ENCODE measurements around the gene BNIPL. TPM values are rescaled to one million over a fixed set of nuclear protein-coding genes. Genes with fewer than 3 reads are reported as not detected.

BNIPL gene
- total RNA-seq, 4 donors from 2014 or later, result 0.13 to 0.25 TPM; not detected in 2

GRCh38 chr1:151070474-151071276, 34.3 kb downstream of the BNIPL start, which contains the start of gene GABPB2:
Gene GABPB2 (plus strand): TSS chr1:151070761. CDS start chr1:151088190, 17,429 bp downstream.
- peak within 1 kb of the TSS; percentile 94 to 99 (median 98) for H3K27ac ChIP-seq

GRCh38 chr1:151072224-151072623, 35.8 kb downstream of the BNIPL start:
- DNase-seq (no peak), ATAC-seq (no peak)
- Histone ChIP-seq H3K4me3 (no peak overlapping the region), H3K4me1 (peaks cover 9 to 19% of the 10 kb centered on the region in 2 donors), H3K27ac (peak overlapping the region; percentile 94 to 99 (median 98)), H3K27me3 (no peaks in the 10 kb centered on the region), H3K9me3 (no peaks in the 10 kb centered on the region), H3K36me3 (peaks cover 0 to 4% of the 10 kb centered on the region in 2 donors)
- no peak for TF ChIP-seq POLR2A (IDR thresholded peaks at IDR 0.05)
- TF ChIP-seq CTCF (IDR thresholded peaks at IDR 0.05 in 4 of 5, conservative IDR thresholded peaks at IDR 0.05 in 1 of 5), result no peak
- in situ Hi-C loops (cut with MboI; ENCODE audit: low sequenced_read_pairs in 4 of 4), result no loop called here
- intact Hi-C loops (cut with DNase I; ENCODE audit: low total_unique reads), result no loop called here

More at GRCh38 chr1:151070474-151071276, 34.3 kb downstream of the BNIPL start, which contains the start of gene GABPB2:
- Histone ChIP-seq H3K4me3 (peak within 1 kb of the TSS; percentile 85 to 96 (median 92)), H3K36me3 (peaks cover 0 to 4% of the 10 kb centered on the region in 2 donors), H3K9me3 (no peaks in the 10 kb centered on the region), H3K27me3 (no peaks in the 10 kb centered on the region), H3K4me1 (peaks cover 9 to 19% of the 10 kb centered on the region in 2 donors)
- in situ Hi-C loops (cut with MboI; ENCODE audit: low sequenced_read_pairs in 4 of 4), result no loop called here
- intact Hi-C loops (cut with DNase I; ENCODE audit: low total_unique reads), result loop anchor here (2.0 kb wide), 4 partner anchors 46 to 94 kb away; partner anchors contain the start of genes LYSMD1, SEMA6C and TNFAIP8L2
- TF ChIP-seq POLR2A (IDR thresholded peaks at IDR 0.05) (peak; percentile 43 to 50), CTCF (IDR thresholded peaks at IDR 0.05 in 4 of 5, conservative IDR thresholded peaks at IDR 0.05 in 1 of 5) (peak; percentile 57 to 94 (median 90))
- ATAC-seq (peak; percentile 91), DNase-seq (peak; percentile 88 to 94)

GRCh38 chr1:151085953-151086559, 49.7 kb downstream of the BNIPL start:
- no peak for ATAC-seq

More at GRCh38 chr1:151085953-151086559, 49.7 kb downstream of the BNIPL start:
- Histone ChIP-seq H3K27me3 (no peaks in the 10 kb centered on the region), H3K9me3 (no peaks in the 10 kb centered on the region), H3K4me1 (no peaks in the 10 kb centered on the region), H3K36me3 (no peaks in the 10 kb centered on the region), H3K4me3 (no peak overlapping the region), H3K27ac (no peak overlapping the region)
- in situ Hi-C loops (cut with MboI; ENCODE audit: low sequenced_read_pairs in 4 of 4), result no loop called here
- DNase-seq, result no peak
- TF ChIP-seq POLR2A (IDR thresholded peaks at IDR 0.05) (no peak), CTCF (IDR thresholded peaks at IDR 0.05 in 4 of 5, conservative IDR thresholded peaks at IDR 0.05 in 1 of 5) (no peak)
- intact Hi-C loops (cut with DNase I; ENCODE audit: low total_unique reads), result no loop called here

Other genes starting within 250 kb of the BNIPL start
- 10 to 100 TPM in 3 of 4 donors, 1 to 10 TPM in 1; 8.4 to 20.2 (median 17.7) TPM for gene CTSK, start 228.3 kb upstream of the BNIPL start, total RNA-seq
- gene ARNT, start 160.0 kb upstream of the BNIPL start, total RNA-seq, result 10 to 100 TPM; 35.3 to 74.3 (median 44.7) TPM
- gene CTXND2, start 149.4 kb upstream of the BNIPL start, total RNA-seq, result not detected
- gene SETDB1, start 110.2 kb upstream of the BNIPL start, total RNA-seq, result 10 to 100 TPM; 13.7 to 20.8 (median 17.3) TPM
- 10 to 100 TPM; 15.0 to 29.1 (median 24.0) TPM for gene CERS2, start 61.8 kb upstream of the BNIPL start, total RNA-seq
- gene ANXA9, start 54.3 kb upstream of the BNIPL start, total RNA-seq, result not detected
- gene MINDY1, start 29.7 kb upstream of the BNIPL start, total RNA-seq, result 10 to 100 TPM; 13.4 to 22.8 (median 19.7) TPM
- gene PRUNE1, start 28.1 kb upstream of the BNIPL start, total RNA-seq, result 10 to 100 TPM; 24.0 to 35.6 (median 29.1) TPM
- 10 to 100 TPM in 3 of 4 donors, 1 to 10 TPM in 1; 6.2 to 16.2 (median 12.4) TPM for gene C1orf56, start 11.2 kb downstream of the BNIPL start, total RNA-seq
- 10 to 100 TPM; 13.2 to 31.7 (median 22.8) TPM for gene CDC42SE1, start 23.0 kb downstream of the BNIPL start, total RNA-seq
- 1 to 10 TPM; 1.5 to 9.2 (median 5.4) TPM for gene MLLT11, start 23.8 kb downstream of the BNIPL start, total RNA-seq
- 10 to 100 TPM; 11.9 to 20.5 (median 17.9) TPM for gene GABPB2, start 34.2 kb downstream of the BNIPL start, total RNA-seq
- gene SEMA6C, start 110.0 kb downstream of the BNIPL start, total RNA-seq, result 100 to 1,000 TPM in 2 of 4 donors, 10 to 100 TPM in 2; 51.5 to 121 (median 108) TPM
- gene TNFAIP8L2, start 120.1 kb downstream of the BNIPL start, total RNA-seq, result 1 to 10 TPM in 3 of 4 donors, not detected in 1; 1.1 to 3.1 (median 1.4) TPM
- gene LYSMD1, start 129.3 kb downstream of the BNIPL start, total RNA-seq, result 10 to 100 TPM; 11.4 to 14.6 (median 13.7) TPM
- 10 to 100 TPM; 17.7 to 56.1 (median 35.6) TPM for gene SCNM1, start 129.6 kb downstream of the BNIPL start, total RNA-seq
- 100 to 1,000 TPM in 3 of 4 donors, 10 to 100 TPM in 1; 58.3 to 315 (median 188) TPM for gene TMOD4, start 139.4 kb downstream of the BNIPL start, total RNA-seq
- gene VPS72, start 153.6 kb downstream of the BNIPL start, total RNA-seq, result 10 to 100 TPM; 62.2 to 95.8 (median 68.9) TPM
- 10 to 100 TPM; 23.4 to 46.8 (median 36.9) TPM for gene PIP5K1A, start 162.0 kb downstream of the BNIPL start, total RNA-seq
- 100 to 1,000 TPM; 263 to 439 (median 340) TPM for gene PSMD4, start 218.1 kb downstream of the BNIPL start, total RNA-seq
- 10 to 100 TPM; 11.9 to 19.6 (median 16.6) TPM for gene ZNF687, start 245.7 kb downstream of the BNIPL start, total RNA-seq